Liver (tissue), 9 donors: ENCODE measurements around the gene MINDY1. TPM values are rescaled to one million over a fixed set of nuclear protein-coding genes. Genes with fewer than 3 reads are reported as not detected.

Experiments
- DNase-seq: peaks from one replicate; pipeline ENCODE4 v3.0.0-alpha.2; 2017; ENCODE audit warnings: low spot score
- H3K27ac ChIP-seq, 2 donors: one replicate each; pipeline ENCODE4 v1.7.0; 2013; ENCODE audit warnings: inconsistent platforms in 2 of 2, low read length in 2 of 2, control low read depth in 1 of 2, low read depth in 1 of 2, mild to moderate bottlenecking in 1 of 2
- H3K27me3 ChIP-seq, 4 donors: one replicate each; pipeline versions ENCODE4 v1.6.1 to v1.7.0; 2013; ENCODE audit warnings: low read length in 3 of 4, inconsistent platforms in 1 of 4, mild to moderate bottlenecking in 1 of 4, moderate library complexity in 1 of 4; ENCODE audit not compliant: control insufficient read depth in 4 of 4, insufficient read depth in 4 of 4
- H3K36me3 ChIP-seq, 4 donors: one replicate each; pipeline versions ENCODE4 v1.6.1 to v1.7.0; 2013; ENCODE audit warnings: low read length in 3 of 4, mild to moderate bottlenecking in 3 of 4, low read depth in 1 of 4, moderate library complexity in 1 of 4; ENCODE audit not compliant: control insufficient read depth in 4 of 4, insufficient read depth in 3 of 4
- H3K4me1 ChIP-seq, 4 donors: one replicate each; pipeline versions ENCODE4 v1.6.1 to v1.7.0; 2013; ENCODE audit warnings: low read length in 3 of 4, mild to moderate bottlenecking in 3 of 4, moderate library complexity in 1 of 4; ENCODE audit not compliant: control insufficient read depth in 4 of 4, insufficient read depth in 4 of 4
- H3K4me3 ChIP-seq, 3 donors: one replicate each; pipeline versions ENCODE4 v1.6.1 to v1.7.0; 2013; ENCODE audit warnings: low read length in 3 of 3, control low read depth in 1 of 3, low read depth in 1 of 3, mild to moderate bottlenecking in 1 of 3
- H3K9ac ChIP-seq, 2 donors: one replicate each; pipeline ENCODE4 v1.7.0; 2013; ENCODE audit warnings: low read length in 2 of 2, mild to moderate bottlenecking in 2 of 2, moderate library complexity in 2 of 2, control low read depth in 1 of 2, low read depth in 1 of 2
- H3K9me3 ChIP-seq, 4 donors: one replicate each; pipeline versions ENCODE4 v1.6.1 to v1.7.0; 2013; ENCODE audit warnings: low read length in 3 of 4; ENCODE audit not compliant: control insufficient read depth in 4 of 4
- CTCF ChIP-seq: fragments of 150-350 bp; IDR thresholded peaks from 2 replicates; pipeline ENCODE4 v1.5.1; 2017; ENCODE audit warnings: improper control_type of control experiment, low read depth, low read length; ENCODE audit not compliant: missing input control
- EGR1 ChIP-seq, 2 donors: IDR thresholded peaks; 2 replicates each; pipeline ENCODE4 v1.6.1; 2016 to 2018; ENCODE audit warnings: antibody characterized with exemption in 2 of 2, low read depth in 2 of 2
- FOXA1 ChIP-seq: IDR thresholded peaks from 2 replicates; pipeline ENCODE4 v1.6.1; 2016; ENCODE audit warnings: antibody characterized with exemption
- FOXA2 ChIP-seq: IDR thresholded peaks from 2 replicates; pipeline ENCODE4 v1.6.1; 2016; ENCODE audit warnings: antibody characterized with exemption
- GABPA ChIP-seq, 2 donors: IDR thresholded peaks in 1 of 2; conservative IDR thresholded peaks in 1 of 2; 2 replicates each; pipeline ENCODE4 v1.6.1; 2016; ENCODE audit warnings: antibody characterized with exemption in 2 of 2, mild to moderate bottlenecking in 1 of 2, moderate library complexity in 1 of 2
- HNF4A ChIP-seq, 2 donors: conservative IDR thresholded peaks; 2 replicates each; pipeline ENCODE4 v1.6.1; 2016; ENCODE audit warnings: antibody characterized with exemption in 2 of 2, mild to moderate bottlenecking in 2 of 2
- HNF4G ChIP-seq: IDR thresholded peaks from 2 replicates; pipeline ENCODE4 v1.6.1; 2016; ENCODE audit warnings: antibody characterized with exemption
- JUND ChIP-seq, 2 donors: IDR thresholded peaks; 2 replicates each; pipeline ENCODE4 v1.6.1; 2016; ENCODE audit warnings: antibody characterized with exemption in 2 of 2
- NR2F2 ChIP-seq: IDR thresholded peaks from 2 replicates; pipeline ENCODE4 v1.6.1; 2016; ENCODE audit warnings: antibody characterized with exemption
- RAD21 ChIP-seq, 2 donors: IDR thresholded peaks; 2 replicates each; pipeline ENCODE4 v1.6.1; 2016; ENCODE audit warnings: antibody characterized with exemption in 2 of 2, mild to moderate bottlenecking in 2 of 2
- RXRA ChIP-seq, 2 donors: IDR thresholded peaks; 2 replicates each; pipeline ENCODE4 v1.6.1; 2017 to 2018; ENCODE audit warnings: antibody characterized with exemption in 2 of 2, mild to moderate bottlenecking in 1 of 2
- SP1 ChIP-seq: IDR thresholded peaks from 2 replicates; pipeline ENCODE4 v1.6.1; 2018; ENCODE audit warnings: antibody characterized with exemption, mild to moderate bottlenecking
- TAF1 ChIP-seq: conservative IDR thresholded peaks from 2 replicates; pipeline ENCODE4 v1.6.1; 2016; ENCODE audit warnings: antibody characterized with exemption, mild to moderate bottlenecking
- YY1 ChIP-seq: IDR thresholded peaks from 2 replicates; pipeline ENCODE4 v1.6.1; 2016; ENCODE audit warnings: antibody characterized with exemption, mild to moderate bottlenecking
- ZBTB33 ChIP-seq: IDR thresholded peaks from 2 replicates; pipeline ENCODE4 v1.6.1; 2016; ENCODE audit warnings: antibody characterized with exemption
- WGBS: extraction: QIAGEN DNeasy Blood & Tissue Kit; methylation state at CpG from one replicate; pipeline ENCODE4 v1.1.7; 2013; 5-methylcytosine and 5-hydroxymethylcytosine counted together
- polyA plus RNA-seq, 2 donors: library from polyadenylated mRNA; stranded (reverse) in 1 of 2; unstranded in 1 of 2; fragments of 200-250 nt in 1 of 2; fragments of >200 nt in 1 of 2; fragmentation: Nextera tagmentation in 1 of 2; extraction: Ambion mirVana in 1 of 2; gene quantifications; one replicate each; pipeline versions ENCODE4 v1.2.1 to v1.2.3, GENCODE V29; 2013 to 2015
- total RNA-seq, 2 donors: library from RNA; depleted of rRNA; stranded (reverse); fragments of >200 nt; gene quantifications; one replicate each; pipeline ENCODE4 v1.2.3, GENCODE V29; 2014
- TF ChIP-seq, protein P1 (sequence below): IDR thresholded peaks from 2 replicates; pipeline ENCODE4 v1.6.1; 2016; ENCODE audit warnings: antibody characterized with exemption
- TF ChIP-seq, protein P2 (sequence below): IDR thresholded peaks from 2 replicates; pipeline ENCODE4 v1.6.1; 2016; ENCODE audit warnings: antibody characterized with exemption, mild to moderate bottlenecking
- TF ChIP-seq, protein P3 (sequence below): IDR thresholded peaks from 2 replicates; pipeline ENCODE4 v1.6.1; 2016; ENCODE audit warnings: antibody characterized with exemption
- donor health status: healthy.
- donor health status: healthy.
- donor health status: healthy.
- donor health status: healthy.
- donor health status: healthy.

The MINDY1 gene
- total and polyA plus RNA-seq, 4 donors = 7.3 to 21.3 (median 9.0) TPM

GRCh38 chr1:150981177-150981804 is 25.4 kb downstream of the MINDY1 start:
- TF ChIP-seq JUND (IDR thresholded peaks at IDR 0.05) (no peak), FOXA2 (no peak), RXRA (IDR thresholded peaks at IDR 0.05) (no peak), GABPA (IDR thresholded peaks at IDR 0.05 in 1 of 2, conservative IDR thresholded peaks at IDR 0.05 in 1 of 2) (no peak)
- TF ChIP-seq, protein P1, sequence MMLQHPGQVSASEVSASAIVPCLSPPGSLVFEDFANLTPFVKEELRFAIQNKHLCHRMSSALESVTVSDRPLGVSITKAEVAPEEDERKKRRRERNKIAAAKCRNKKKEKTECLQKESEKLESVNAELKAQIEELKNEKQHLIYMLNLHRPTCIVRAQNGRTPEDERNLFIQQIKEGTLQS = peak; percentile 62

GRCh38 chr1:150979092-150980056 is 27.3 kb downstream of the MINDY1 start:
- WGBS = 13% methylated on average over 23 of the region's 23 CpGs
- peaks cover 22 to 63% (median 52%) of the 10 kb centered on the region in 4 donors for H3K4me1 ChIP-seq
- TF ChIP-seq CTCF = peak; percentile 99
- no peak for TF ChIP-seq FOXA2
- peak; percentile 11 for TF ChIP-seq NR2F2
- TF ChIP-seq, protein P1 = no peak
- TF ChIP-seq EGR1 (IDR thresholded peaks at IDR 0.05; ENCODE audit: low read depth in 2 of 2) = no peak
- TF ChIP-seq ZBTB33 = no peak
- TF ChIP-seq HNF4A (conservative IDR thresholded peaks at IDR 0.05) = peak in 1 of 2 donors; percentile 43
- TF ChIP-seq, protein P2, sequence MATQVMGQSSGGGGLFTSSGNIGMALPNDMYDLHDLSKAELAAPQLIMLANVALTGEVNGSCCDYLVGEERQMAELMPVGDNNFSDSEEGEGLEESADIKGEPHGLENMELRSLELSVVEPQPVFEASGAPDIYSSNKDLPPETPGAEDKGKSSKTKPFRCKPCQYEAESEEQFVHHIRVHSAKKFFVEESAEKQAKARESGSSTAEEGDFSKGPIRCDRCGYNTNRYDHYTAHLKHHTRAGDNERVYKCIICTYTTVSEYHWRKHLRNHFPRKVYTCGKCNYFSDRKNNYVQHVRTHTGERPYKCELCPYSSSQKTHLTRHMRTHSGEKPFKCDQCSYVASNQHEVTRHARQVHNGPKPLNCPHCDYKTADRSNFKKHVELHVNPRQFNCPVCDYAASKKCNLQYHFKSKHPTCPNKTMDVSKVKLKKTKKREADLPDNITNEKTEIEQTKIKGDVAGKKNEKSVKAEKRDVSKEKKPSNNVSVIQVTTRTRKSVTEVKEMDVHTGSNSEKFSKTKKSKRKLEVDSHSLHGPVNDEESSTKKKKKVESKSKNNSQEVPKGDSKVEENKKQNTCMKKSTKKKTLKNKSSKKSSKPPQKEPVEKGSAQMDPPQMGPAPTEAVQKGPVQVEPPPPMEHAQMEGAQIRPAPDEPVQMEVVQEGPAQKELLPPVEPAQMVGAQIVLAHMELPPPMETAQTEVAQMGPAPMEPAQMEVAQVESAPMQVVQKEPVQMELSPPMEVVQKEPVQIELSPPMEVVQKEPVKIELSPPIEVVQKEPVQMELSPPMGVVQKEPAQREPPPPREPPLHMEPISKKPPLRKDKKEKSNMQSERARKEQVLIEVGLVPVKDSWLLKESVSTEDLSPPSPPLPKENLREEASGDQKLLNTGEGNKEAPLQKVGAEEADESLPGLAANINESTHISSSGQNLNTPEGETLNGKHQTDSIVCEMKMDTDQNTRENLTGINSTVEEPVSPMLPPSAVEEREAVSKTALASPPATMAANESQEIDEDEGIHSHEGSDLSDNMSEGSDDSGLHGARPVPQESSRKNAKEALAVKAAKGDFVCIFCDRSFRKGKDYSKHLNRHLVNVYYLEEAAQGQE = no peak
- no peak for TF ChIP-seq GABPA (IDR thresholded peaks at IDR 0.05 in 1 of 2, conservative IDR thresholded peaks at IDR 0.05 in 1 of 2)
- TF ChIP-seq RXRA (IDR thresholded peaks at IDR 0.05) = peak in 1 of 2 donors; percentile 47
- no peak for TF ChIP-seq FOXA1
- peak; percentile 21 for TF ChIP-seq SP1
- TF ChIP-seq HNF4G = no peak
- TF ChIP-seq, protein P3, sequence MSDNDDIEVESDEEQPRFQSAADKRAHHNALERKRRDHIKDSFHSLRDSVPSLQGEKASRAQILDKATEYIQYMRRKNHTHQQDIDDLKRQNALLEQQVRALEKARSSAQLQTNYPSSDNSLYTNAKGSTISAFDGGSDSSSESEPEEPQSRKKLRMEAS = no peak
- TF ChIP-seq YY1 = peak; percentile 31
- TF ChIP-seq TAF1 = no peak
- no peak for TF ChIP-seq JUND (IDR thresholded peaks at IDR 0.05)
- peak; percentile 92 to 95 for TF ChIP-seq RAD21 (IDR thresholded peaks at IDR 0.05)
- no peaks in the 10 kb centered on the region for H3K9me3 ChIP-seq
- peak; percentile 94 for DNase-seq
- no peaks in the 10 kb centered on the region for H3K36me3 ChIP-seq
- no peaks in the 10 kb centered on the region for H3K27me3 ChIP-seq
- H3K27ac ChIP-seq = peak overlapping the region; percentile 57 to 69
- H3K9ac ChIP-seq = peak overlapping the region; percentile 2 to 26
- peak overlapping the region in 2 of 3 donors; percentile 34 to 42 for H3K4me3 ChIP-seq

More at GRCh38 chr1:150981177-150981804, 25.4 kb downstream of the MINDY1 start:
- 58% methylated on average over 6 of the region's 6 CpGs for WGBS
- peak overlapping the region; percentile 51 to 63 for H3K27ac ChIP-seq
- H3K27me3 ChIP-seq = no peaks in the 10 kb centered on the region
- H3K4me1 ChIP-seq = peaks cover 22 to 56% (median 49%) of the 10 kb centered on the region in 4 donors
- no peak for DNase-seq
- H3K9me3 ChIP-seq = no peaks in the 10 kb centered on the region
- H3K36me3 ChIP-seq = peaks cover 0 to 4% (median 3%) of the 10 kb centered on the region in 4 donors
- H3K9ac ChIP-seq = no peak overlapping the region
- no peak overlapping the region for H3K4me3 ChIP-seq
